HG03095 (cell line): Measurements from ENCODE around the gene FBXL15.
"Not testable (repeated sequence)": the region's sequence is repeated elsewhere in the genome, so short reads cannot be mapped to it uniquely, and the experiment has no call there.

Experiments
- ATAC-seq: cut with Tn5 transposase; IDR thresholded peaks from one replicate; pipeline ENCODE4 v1.9.1; 2021; ENCODE audit warnings: moderate library complexity; ENCODE audit not compliant: unreplicated experiment

Gene FBXL15

DNA sequence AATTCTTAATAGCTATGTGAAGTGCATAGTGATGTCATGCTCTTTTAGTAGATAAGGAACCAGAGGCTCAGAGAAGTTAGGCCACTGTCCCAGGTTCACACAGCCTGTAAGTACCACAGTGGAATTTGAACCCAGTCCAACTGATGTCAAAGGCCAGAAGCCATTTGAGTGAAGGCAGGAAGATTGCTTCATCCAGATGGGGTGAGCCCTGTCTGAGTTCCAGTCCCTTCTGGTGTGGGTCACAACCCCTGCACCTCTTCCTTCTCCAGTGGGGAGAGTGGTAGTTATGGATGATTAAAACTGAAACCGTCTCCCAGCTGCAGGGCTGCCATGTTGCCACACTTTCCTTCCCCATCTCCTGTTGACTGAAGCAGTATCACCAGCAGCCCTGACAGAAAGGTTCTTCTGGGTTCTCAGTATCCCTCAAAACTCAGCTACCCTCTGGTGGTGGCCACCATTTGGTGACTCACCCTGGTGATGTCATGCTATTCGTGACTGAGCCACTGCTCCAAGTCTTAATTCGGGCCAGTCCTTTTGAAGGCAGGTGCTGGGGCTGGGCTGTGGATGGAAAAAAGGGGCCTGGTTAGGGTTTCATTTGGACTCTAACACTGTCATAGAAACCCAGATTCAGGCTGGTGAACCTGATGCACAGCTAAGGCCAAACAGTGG lies 32.2 kb downstream of the FBXL15 start:
- no peak for ATAC-seq

DNA sequence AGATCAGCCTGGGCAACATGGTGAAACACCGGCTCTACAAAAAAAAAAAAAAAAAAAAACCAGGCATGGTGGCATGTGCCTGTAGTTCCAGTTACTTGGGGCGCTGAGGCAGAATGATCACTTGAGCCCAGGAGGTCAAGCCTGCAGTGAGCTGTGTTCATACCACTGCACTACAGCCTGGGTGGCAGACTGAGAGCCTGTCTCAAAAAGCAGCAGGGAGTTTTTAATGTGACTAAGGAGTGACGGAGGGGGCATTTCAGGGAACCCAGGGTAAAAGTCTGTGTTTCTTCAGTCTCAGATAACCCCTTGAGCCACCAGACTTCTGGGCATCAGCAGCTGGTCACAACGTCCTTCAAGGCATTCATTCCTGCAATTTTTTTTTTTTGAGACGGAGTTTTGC lies 32.9 kb downstream of the FBXL15 start:
- no peak for ATAC-seq

DNA sequence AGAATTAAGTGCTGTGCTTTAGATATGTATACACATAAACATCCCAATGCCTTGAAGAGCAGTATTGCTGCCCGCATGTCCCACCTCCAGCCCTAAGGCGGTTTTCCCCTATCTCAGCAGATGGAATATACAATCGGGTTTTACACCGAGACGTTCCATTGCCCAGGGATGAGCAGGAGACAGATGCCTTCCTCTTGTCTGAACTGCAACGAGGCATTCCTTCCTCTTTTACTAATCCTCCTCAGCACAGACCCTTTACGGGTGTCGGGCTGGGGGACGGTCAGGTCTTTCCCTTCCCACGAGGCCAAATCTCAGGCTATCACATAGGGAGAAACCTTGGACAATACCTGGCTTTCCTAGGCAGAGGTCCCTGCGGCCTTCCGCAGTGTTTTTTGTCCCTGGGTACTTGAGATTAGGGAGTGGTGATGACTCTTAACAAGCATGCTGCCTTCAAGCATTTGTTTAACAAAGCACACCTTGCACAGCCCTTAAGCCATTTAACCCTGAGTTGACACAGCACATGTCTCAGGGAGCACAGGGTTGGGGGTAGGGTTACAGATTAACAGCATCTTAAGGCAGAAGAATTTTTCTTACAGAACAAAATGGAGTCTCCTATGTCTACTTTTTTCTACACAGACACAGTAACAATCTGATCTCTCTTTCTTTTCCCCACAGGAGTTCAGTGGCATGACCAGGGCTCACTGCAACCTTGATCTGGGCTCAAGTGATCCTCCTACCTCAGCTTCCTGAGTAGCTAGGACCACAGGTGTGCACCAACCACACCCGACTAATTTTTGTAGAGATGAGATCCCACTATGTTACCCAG lies 34.2 kb downstream of the FBXL15 start:
- not testable (repeated sequence) for ATAC-seq

DNA sequence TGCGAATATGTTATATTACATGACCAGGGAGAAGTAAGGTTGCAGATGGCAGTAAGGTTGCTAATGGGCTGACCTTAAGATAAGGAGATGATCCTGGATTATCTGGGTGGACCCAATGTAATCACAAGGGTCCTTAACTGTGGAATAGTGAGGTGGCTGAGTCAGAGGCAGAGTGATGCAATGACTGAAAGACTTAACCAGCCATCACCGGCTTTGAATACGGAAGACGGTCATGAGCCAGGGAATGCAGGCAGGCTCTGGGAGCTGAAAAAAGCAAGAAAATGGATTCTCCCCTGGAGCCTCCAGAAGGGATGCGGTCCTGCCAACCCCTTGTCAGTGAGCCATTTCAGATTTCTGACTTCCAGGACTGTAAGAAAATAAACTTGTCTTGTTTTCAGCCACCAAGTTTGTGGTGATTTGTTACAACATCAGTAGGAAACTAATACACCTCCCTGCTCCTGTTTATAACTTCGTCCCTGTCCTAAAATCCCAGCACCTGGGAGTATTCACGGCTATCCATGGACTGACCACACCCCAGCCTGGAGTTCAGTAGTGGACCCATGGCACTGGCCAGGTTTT lies 35.3 kb downstream of the FBXL15 start:
- no peak for ATAC-seq

DNA sequence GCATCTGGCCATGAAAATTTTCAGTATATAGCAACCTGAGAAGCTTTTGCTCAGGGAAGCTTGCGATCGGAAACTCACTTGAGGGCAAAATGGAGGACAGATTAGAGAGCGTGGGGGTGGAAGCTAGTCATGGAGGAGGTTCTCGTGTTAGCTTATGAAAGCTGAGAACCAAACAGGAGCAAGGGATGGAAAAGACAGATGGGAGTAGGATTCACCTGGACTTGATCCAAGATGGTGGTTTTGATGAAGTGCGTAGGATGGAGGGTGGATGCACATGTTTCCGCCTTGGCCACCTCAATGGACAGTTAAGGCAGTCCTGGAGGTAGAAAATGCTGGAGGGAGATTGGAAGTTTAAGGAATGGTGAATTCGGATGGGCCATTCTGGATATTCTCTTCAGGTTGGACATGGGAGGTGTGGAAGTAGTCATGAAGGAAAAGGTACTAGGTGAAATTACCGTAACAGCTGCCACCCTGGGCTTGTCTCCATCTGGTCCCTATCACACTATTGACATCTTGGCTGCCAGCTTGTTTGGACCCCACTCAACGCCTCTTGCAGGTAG lies 37.0 kb downstream of the FBXL15 start:
- ATAC-seq: no peak

DNA sequence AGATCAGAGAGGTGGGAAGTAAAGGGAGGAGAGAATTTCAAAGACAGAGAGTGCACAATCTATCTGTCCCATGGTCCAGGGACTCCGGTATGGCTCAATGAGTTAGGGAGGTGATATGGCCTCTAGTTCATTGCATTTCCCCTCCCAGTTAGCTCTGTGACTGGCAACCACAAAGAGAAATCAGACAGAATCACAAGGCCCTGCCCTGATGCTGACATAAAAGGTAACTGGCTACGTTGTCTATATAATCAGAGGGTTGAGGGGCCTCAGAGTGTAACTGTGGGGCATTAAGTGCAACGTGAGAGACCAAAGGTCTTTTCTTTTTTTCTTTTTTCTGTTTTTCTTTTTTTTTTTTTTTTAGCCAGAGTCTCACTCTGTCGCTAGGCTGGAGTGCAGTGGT lies 38.0 kb downstream of the FBXL15 start:
- ATAC-seq: no peak

DNA sequence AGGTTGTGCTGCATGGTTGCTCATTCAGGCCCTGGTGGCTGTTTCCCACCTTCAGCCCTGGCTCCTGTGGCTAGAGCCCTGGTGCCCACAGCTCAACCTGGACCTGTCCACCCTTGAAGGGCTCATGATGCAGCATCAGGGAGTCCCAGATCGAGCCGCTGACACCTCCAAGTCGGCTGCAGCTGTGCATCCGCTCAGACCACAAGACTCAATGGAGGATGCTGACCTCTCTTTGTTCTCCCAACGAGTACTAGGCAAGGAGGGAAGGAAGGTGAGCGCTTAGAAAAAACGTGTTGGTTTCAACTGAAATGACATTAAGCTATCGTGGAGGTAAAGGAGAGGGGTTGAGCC lies 40.2 kb downstream of the FBXL15 start:
- peak; percentile 10 for ATAC-seq

DNA sequence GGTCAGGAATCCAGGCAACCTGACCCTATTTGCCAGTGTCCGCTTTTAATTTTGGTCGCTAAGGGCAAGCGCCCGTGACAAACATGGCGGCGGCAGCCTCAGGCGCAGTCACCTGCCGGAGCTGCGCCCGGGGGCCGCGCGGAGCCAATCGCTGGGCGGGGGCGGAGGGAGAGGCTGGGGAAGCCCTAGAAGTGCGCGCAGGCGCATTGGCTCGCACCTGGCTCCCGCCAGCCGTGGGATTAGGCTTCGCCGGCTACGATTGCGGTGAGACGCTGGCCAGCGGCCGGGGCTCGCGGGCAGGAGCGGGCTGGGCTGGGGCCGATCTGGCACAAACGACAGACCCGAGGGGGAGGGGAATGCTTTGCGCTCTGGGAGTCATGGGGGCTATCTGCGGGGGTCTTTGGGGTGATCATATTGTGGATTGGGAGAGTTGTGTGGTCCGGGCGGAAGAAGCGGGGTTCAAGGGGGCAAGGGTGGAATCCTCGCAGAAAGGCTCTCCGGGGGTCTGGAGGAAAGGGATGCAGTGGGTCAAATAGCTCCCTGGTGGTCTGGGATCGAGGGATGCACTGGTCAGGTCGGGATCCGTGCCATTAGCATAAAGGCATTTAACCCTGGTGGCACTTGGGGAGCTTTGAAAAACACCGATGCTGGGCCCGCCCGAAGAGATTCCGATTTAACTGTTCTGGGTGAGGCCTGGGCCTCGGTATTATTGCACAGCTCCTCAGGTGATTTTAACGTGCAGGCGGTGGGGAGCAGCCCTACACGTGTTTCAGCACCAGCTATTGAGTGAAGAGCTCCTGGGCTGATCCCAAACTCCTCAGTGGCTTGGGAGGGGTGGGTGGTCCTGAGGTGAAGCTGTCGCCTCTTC lies 40.8 kb downstream of the FBXL15 start:
- peak; percentile 80 for ATAC-seq

DNA sequence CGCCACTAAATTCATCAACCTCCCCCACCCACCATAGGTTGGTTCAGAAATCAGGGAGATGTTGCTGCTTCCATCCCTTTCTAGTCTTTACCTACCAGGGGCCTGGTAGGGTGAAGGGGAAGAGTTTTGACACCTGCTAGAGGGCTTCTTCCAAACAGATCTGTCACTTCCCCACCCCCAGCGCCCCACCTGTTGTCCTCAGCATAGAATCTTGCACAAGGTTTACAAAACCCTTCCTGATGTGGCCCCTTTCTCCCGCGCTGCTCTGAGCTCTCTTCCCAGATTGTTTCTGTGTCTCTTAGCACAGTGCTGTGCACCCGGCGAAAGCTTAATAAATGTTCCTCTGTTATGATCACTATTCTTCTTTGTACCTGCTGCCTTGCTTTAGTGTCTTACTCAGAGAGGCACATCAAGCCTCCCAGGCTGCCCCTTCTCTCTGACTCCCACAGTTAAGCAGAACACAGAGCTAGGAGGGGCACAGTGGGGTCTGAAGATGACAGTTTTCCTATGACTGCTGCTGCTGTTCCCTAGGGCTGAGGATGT lies 41.9 kb downstream of the FBXL15 start:
- no peak for ATAC-seq

DNA sequence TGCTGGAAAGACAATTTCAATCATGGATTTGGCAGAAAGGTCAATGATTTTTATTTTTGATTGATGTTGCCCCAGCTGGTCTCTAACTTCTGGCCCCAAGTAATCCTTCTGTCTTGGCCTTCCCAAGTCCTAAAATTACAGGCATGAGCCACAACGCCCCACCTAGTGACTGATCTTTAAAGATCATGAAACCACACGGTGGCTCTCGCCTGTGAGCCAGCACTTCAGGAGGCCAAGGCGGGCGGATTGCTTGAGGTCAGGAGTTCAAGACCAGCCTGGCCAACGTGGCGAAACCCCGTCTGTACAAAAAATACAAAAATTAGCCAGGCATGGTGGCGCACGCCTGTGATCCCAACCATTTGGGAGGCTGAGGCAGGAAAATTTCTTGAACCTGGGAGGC lies 43.3 kb downstream of the FBXL15 start:
- no peak for ATAC-seq

DNA sequence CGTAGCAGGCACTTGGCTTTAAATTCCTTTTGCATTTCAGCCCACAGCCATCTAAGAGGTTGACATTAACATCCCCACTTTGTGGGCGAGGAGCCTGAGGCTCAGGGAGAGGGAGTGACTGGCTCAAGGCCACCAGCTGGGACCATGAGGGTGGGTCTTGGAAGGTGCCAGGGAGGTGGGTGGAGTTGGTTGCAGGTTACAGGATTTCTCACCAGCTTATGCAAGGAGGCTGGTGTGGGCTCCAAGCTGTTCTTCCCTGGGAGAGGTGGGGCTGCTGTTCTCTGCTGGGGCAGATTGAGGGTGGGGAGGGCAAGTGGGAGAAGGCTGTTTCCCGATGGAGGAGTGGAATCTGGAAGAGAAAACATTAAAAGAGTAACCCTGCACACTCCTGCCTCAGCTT lies 44.8 kb downstream of the FBXL15 start:
- no peak for ATAC-seq

DNA sequence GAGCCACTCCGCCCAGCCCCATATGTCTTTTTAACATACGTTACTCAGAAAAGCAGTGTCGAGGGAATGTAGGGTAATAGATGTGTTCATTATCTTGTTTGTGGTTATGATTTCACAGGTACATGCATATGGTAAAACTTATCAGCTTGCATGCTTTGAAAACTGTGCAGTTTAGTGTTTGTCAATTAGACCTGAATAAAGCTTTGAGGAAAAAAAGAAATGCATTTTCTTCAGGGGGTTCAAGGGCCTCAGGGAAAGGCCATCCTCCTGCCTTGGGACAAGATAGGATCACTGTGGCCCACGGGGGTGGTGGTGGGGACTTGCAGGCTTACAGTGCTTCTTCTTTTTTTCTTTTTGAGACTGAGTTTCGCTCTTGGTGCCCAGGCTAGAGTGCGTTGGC lies 46.7 kb downstream of the FBXL15 start:
- ATAC-seq: no peak

DNA sequence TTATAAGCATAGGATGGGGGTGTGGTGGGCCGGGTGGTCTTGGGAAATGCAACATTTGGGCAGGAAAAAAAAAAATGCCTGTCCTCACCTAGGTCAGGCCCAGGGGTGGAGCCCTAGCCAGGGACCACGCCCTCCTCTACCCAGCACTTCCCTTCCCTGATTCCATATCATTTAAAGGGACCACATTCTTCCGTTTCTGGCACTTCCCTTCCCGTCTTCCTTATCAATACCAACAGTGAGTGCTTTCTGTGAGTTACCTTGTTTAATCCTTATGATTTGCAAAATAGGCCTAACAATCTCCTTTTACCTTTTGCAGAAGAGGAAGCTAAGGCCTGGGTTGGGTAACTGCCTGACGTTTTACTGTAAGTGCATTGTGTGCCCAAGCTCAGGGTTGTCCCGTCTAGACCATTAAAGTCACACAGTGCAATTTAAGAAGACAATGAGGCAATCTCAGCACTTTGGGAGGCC lies 47.4 kb downstream of the FBXL15 start:
- no peak for ATAC-seq

DNA sequence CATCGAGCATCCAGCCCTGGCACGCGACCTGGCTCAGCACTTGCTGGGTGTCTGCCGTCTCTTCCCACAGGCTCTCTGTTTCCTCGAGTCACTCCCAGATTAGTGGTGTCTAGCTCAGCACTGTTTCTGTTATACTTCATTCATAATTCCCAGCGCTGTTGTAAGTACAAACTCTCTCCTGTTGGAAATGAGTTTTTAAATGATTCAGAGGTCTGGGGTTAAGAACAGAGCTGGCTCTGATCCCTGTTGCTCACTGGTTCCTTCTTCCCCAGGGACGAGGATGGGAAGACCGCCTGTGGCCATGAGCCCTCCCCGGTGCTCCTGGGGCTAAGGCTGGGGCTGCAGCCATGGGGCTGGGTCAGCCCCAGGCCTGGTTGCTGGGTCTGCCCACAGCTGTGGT lies 48.0 kb downstream of the FBXL15 start:
- ATAC-seq: no peak

DNA sequence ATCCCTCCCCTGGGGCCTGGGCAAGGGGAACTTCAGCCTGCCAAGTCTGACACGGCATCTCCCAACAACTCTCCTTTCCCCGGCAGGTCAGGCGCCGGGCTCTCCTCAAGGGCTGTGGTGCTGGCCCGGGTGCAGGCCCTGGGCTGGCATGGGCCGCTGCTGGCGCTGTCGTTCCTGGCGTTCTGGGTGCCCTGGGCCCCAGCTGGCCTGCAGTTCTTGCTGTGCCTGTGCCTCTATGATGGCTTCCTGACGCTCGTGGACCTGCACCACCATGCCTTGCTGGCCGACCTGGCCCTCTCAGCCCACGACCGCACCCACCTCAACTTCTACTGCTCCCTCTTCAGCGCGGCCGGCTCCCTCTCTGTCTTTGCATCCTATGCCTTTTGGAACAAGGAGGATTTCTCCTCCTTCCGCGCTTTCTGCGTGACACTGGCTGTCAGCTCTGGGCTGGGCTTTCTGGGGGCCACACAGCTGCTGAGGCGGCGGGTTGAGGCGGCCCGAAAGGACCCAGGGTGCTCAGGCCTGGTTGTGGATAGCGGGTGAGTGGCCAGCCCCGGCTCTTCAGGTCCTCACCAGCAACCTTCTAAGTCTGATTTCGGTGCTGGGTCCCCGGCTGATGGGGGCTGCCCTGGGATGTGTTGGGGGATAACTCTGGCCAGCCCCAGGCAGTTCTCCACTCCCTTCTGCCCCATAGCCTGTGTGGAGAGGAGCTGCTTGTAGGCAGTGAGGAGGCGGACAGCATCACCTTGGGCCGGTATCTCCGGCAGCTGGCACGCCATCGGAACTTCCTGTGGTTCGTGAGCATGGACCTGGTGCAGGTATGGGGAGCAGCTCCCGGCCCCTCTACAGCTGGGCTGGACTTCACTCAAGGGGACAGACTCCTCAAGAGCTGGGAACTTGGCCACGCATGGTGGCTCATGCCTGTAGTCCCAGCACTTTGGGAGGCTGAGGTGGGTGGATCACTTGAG lies 50.2 kb downstream of the FBXL15 start:
- ATAC-seq: no peak
